Omental fat pad (tissue), 4 donors: ENCODE results near the gene NOTO. TPM values are rescaled to one million over a fixed set of nuclear protein-coding genes. Genes with fewer than 3 reads are reported as not detected.

Source experiments
- ATAC-seq: fragments of 150-250 bp; one replicate; pipeline ENCODE4 v1.9.1; 2016; ENCODE audit warnings: mild to moderate bottlenecking, moderate library complexity; ENCODE audit not compliant: low FRiP score
- DNase-seq: peaks from one replicate; pipeline ENCODE4 v3.0.0-alpha.2; 2019; ENCODE audit warnings: low spot score
- CTCF ChIP-seq, 3 donors: fragments of 450-650 bp; IDR thresholded peaks; one replicate each; pipeline ENCODE4 v1.5.1; 2016 to 2017; ENCODE audit warnings: antibody characterized with exemption in 3 of 3, mild to moderate bottlenecking in 3 of 3, moderate library complexity in 2 of 3
- total RNA-seq, 4 donors: library from RNA; depleted of rRNA; stranded (reverse); fragments of >200 nt; gene quantifications; one replicate each; pipeline ENCODE4 v1.1.0, GENCODE V29; 2016

The NOTO gene
- total RNA-seq, 4 donors from 2014 or later: not detected

GRCh38 chr2:73254343-73255006, 52.1 kb downstream of the NOTO start:
- DNase-seq: no peak
- TF ChIP-seq CTCF (IDR thresholded peaks at IDR 0.05): no peak
- no peak for ATAC-seq

DNA sequence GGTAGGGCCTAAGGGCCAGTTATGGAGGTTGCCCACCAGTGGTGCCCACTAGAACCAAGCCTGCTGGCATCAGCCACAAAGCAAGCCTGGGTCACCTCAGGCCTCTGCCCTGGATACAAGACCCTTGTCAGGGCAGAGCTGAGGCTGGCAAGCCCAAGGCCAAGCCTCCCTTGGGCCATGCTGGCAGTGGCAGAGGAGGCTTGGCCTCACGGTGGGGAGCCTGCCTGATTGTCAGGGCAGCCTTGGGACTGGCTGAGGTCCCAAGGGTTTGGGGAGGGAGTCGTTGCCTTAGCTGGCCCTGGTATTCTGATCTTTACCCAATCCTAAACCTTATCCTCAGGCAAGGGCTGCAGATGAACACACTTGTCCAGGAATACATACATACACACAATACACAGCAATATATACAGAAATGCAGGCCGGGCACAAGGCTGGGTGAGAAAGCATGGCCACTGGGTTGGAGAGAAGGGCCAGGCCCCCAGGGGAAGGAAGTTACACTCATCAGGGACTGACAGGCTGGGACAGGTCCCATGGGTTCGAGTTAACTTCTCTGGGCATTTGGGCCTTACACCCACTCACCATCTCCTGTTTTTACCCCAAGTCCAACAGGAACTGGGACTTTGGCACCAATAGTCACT, 52.8 kb downstream of the NOTO start:
- no peak for ATAC-seq
- no peak for TF ChIP-seq CTCF (IDR thresholded peaks at IDR 0.05)
- no peak for DNase-seq

DNA sequence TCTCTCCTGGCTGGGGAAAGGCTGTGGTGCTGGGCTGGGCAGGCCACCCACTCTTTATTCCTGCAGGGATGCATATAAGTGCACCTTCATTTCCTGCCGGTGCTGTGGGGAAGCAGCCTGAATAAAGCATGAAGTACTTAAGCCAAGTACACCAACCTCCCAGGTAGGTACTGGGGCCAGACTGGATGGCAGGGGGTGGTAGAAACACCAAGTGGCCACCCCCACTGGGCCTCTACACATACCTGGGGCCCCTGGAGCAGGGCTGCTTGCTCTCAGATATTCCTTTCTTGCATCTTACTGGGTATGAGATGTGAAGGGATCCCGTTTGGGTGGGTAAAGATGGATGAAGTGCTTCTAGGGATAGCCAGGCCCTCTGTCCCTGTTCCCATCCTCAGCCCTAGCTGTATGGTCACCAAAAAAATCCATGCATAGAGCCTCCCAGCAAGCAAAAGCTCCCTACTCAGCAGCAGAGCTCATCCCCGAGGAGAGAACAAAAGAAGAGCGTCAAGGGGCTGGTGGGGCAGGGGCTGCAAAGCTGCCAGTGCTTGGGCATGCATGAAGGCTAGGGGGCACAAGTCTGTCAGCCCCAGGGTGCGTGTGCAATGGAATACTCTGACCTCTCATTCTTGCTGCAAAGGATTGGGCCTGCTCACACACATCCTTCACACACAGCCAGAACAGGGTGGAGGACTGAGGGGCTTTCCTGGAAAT, 53.7 kb downstream of the NOTO start:
- no peak for TF ChIP-seq CTCF (IDR thresholded peaks at IDR 0.05)
- DNase-seq (no peak), ATAC-seq (no peak)

DNA sequence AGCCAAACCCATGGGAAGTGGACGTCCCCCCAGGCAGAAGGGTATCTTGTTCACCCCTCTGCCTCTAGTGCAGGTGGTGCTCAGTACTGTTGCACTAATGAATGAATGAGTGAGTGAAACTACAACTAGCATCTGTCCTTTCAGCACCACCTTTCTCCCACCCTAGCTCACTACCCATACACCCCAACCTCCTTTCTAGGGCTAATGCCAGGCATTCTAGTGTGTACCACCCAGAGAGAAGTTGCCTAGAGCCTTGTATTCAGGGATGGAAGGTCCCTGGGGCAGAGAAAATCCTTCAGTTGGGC, 54.2 kb downstream of the NOTO start:
- DNase-seq: no peak
- ATAC-seq: no peak
- TF ChIP-seq CTCF (IDR thresholded peaks at IDR 0.05): no peak

GRCh38 chr2:73257021-73257420, 54.6 kb downstream of the NOTO start:
- ATAC-seq: no peak
- TF ChIP-seq CTCF (IDR thresholded peaks at IDR 0.05): no peak
- no peak for DNase-seq

- no peak for TF ChIP-seq CTCF (IDR thresholded peaks at IDR 0.05)
- DNase-seq (no peak), ATAC-seq (no peak)
Observed at GRCh38 chr2:73257425-73258125, 55.2 kb downstream of the NOTO start.
